WERI-Rb-1 (cell line): ENCODE data around the gene STK40.

Experiments
- DNase-seq: peaks from one replicate; pipeline ENCODE4 v3.0.0-alpha.2; 2020
- H3K27ac ChIP-seq: fragments of 250-450 bp; sonication (Bioruptor Pico); 2 replicates; pipeline ENCODE4 v1.5.1; 2020; ENCODE audit warnings: mild to moderate bottlenecking, moderate library complexity
- H3K27me3 ChIP-seq: fragments of 250-450 bp; sonication (Bioruptor Pico); 2 replicates; pipeline ENCODE4 v1.5.1; 2021; ENCODE audit warnings: mild to moderate bottlenecking, low read depth, moderate library complexity; ENCODE audit not compliant: insufficient read depth, severe bottlenecking
- H3K36me3 ChIP-seq: fragments of 250-450 bp; sonication (Bioruptor Pico); 2 replicates; pipeline ENCODE4 v1.5.1; 2020; ENCODE audit warnings: mild to moderate bottlenecking, moderate library complexity
- H3K4me3 ChIP-seq: 2 replicates; pipeline ENCODE4 v1.5.1; 2011; ENCODE audit warnings: low read depth, mild to moderate bottlenecking, control low read depth, low read length
- H3K9me3 ChIP-seq: fragments of 250-450 bp; sonication (Bioruptor Pico); 2 replicates; pipeline ENCODE4 v1.5.1; 2021; ENCODE audit warnings: mild to moderate bottlenecking, moderate library complexity; ENCODE audit not compliant: severe bottlenecking
- TF ChIP-seq, protein P1 (sequence below): IDR thresholded peaks from 2 replicates; pipeline ENCODE4 v1.5.1; 2011; ENCODE audit warnings: low read depth, mild to moderate bottlenecking, control low read depth, inconsistent platforms, low read length

The STK40 gene

DNA sequence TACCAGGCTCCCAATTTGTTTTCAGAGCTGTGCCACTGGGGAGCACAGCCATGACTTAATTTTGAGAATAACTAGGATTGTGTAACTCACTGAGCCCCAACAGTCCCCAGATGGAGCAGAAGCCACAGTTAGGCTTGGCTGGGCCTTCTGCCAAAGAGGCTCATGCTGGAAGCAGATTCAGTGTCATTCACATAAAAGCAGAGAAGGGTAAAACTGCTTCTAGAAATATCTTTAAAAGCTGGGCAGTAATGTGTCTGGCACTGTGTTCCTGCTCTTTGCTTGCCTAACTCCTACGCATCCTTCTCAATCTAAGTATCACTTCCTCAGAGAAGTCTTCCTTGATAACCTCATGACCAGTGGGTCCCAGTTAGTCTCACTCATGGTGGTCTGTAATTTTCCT is 20.3 kb downstream of the STK40 start:
- TF ChIP-seq, protein P1, sequence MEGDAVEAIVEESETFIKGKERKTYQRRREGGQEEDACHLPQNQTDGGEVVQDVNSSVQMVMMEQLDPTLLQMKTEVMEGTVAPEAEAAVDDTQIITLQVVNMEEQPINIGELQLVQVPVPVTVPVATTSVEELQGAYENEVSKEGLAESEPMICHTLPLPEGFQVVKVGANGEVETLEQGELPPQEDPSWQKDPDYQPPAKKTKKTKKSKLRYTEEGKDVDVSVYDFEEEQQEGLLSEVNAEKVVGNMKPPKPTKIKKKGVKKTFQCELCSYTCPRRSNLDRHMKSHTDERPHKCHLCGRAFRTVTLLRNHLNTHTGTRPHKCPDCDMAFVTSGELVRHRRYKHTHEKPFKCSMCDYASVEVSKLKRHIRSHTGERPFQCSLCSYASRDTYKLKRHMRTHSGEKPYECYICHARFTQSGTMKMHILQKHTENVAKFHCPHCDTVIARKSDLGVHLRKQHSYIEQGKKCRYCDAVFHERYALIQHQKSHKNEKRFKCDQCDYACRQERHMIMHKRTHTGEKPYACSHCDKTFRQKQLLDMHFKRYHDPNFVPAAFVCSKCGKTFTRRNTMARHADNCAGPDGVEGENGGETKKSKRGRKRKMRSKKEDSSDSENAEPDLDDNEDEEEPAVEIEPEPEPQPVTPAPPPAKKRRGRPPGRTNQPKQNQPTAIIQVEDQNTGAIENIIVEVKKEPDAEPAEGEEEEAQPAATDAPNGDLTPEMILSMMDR, result no peak
- Histone ChIP-seq H3K27me3 (no peaks in the 10 kb centered on the region), H3K27ac (peak overlapping the region; percentile 61), H3K9me3 (no peaks in the 10 kb centered on the region), H3K4me3 (no peak overlapping the region), H3K36me3 (peaks cover 29% of the 10 kb centered on the region)
- no peak for DNase-seq

DNA sequence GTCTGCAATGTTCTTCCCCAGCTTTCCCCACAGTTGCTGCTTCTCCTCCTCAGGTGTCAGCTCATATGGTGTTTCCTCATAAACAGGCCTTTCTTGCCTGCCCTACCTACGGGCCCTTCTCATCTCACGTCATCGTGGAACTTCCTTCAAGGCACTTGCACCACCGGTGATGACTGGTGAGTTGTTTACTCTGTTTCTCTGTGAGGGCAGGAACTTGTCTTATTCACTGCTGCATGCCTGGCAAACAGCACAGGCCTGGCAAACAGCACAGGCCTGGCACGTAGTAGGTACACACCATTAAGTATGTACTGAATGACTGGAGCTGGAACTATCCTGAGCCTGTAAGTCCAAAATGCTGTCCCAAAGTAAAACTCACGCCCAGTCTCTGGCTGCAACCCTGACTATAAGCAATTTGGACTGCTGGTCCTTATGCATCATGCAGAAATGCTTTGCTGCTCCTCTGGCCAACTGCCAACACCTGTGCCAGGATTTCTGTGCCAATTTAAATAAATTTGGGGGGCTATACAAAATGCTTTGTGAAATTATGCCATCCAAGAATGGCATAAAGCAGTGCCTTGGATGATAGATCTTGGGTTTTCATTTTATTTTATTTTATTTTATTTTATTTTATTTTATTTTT is 25.7 kb downstream of the STK40 start:
- Histone ChIP-seq H3K27me3 (no peaks in the 10 kb centered on the region), H3K9me3 (no peaks in the 10 kb centered on the region), H3K27ac (no peak overlapping the region), H3K36me3 (peaks cover 32% of the 10 kb centered on the region), H3K4me3 (no peak overlapping the region)
- TF ChIP-seq, protein P1, result no peak
- no peak for DNase-seq

DNA sequence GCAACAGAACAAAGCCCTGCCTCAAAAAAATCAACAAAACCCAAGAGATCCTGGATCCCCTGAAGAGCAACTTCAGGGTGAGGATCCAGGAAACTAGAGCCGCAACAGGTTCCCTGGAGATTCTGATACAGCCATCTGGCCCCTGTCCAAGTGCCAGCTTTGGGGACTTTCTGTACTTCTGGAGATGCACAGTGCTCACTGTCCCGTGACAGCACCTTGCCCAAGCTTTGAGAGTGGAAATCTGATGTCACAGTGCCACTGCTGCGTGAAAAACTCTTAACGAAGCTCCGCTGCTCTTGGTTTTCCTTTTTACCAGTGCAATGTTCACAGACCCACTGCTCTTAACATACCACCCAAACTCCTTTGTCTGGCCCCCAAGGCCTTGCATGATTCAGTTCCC is 26.3 kb downstream of the STK40 start:
- Histone ChIP-seq H3K27me3 (no peaks in the 10 kb centered on the region), H3K27ac (no peak overlapping the region), H3K9me3 (no peaks in the 10 kb centered on the region), H3K4me3 (no peak overlapping the region), H3K36me3 (peaks cover 36% of the 10 kb centered on the region)
- DNase-seq, result no peak
- TF ChIP-seq, protein P1, result no peak

DNA sequence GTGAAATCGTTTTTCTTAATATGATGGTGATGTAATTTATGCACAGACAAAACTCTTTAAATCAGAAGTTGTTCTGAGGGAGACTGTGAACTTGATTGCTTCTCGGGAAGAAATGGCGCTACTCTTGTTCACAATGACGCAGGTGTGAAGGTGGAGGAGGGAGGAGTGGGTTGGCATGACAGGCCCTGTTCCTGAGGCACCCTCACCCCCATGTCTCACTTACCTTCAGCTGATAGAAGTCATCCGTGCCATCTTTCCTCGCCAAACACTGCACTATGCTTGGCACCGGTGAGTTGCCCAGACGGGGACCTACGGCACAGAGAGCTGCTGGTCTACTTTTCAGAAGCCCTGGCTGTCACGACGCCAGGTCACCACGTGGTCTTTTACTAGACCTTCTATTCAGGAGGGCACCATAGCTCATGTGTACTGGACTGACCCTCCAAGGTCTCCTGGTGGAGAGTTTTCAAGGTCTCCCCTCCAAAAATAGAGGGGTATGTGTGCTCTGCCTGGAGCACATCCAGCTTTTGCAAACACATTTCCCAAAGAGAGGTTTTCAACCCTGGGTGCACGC is 27.1 kb downstream of the STK40 start:
- DNase-seq, result no peak
- peaks cover 42% of the 10 kb centered on the region for H3K36me3 ChIP-seq
- H3K9me3 ChIP-seq, result no peaks in the 10 kb centered on the region
- TF ChIP-seq, protein P1, result no peak
- H3K27ac ChIP-seq, result no peak overlapping the region
- no peaks in the 10 kb centered on the region for H3K27me3 ChIP-seq
- H3K4me3 ChIP-seq, result no peak overlapping the region

DNA sequence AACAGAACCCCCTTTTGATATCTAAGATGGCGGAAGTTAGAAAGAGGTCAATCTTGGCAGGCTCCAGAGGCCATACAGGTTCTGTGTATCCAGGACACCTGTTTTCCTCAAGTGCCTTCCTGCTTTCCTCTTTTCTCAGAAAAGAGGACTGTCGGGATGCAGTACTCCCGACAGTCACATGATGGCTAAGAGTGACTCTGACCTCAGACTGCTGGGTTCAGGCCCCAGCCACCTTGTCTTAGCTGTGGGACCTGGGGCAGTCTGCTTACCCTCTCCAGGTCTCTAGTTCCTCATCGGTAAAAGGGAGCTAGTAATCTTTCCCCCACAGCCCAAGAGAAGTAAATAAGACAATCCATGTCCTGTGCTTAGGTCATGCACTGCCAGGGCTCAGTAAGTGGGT is 29.9 kb downstream of the STK40 start:
- DNase-seq, result no peak
- Histone ChIP-seq H3K9me3 (no peaks in the 10 kb centered on the region), H3K27me3 (no peaks in the 10 kb centered on the region), H3K4me3 (no peak overlapping the region), H3K36me3 (peaks cover 32% of the 10 kb centered on the region), H3K27ac (no peak overlapping the region)
- TF ChIP-seq, protein P1, result 0 out of 2 replicates have a peak, but pooled peaks have one; percentile 7

DNA sequence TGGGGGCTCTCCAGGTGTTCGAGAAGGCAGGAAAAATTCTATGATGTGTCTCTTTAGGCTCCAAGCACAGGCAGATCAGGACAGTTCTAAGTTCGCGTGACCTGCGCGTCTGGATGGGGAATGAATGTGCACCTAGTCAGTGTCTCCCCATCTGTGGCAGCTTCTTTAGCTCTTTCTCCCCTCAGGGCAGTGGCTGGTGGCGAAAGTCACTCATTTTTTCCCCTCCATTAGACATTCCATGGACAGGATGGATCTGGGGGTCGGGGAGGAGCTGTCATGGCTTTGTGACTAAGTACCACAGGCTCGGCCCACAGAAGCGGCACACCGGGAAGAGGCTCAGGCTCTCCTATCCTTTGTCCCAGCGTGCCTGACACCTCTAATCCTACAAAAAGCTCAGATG is 31.2 kb downstream of the STK40 start:
- no peaks in the 10 kb centered on the region for H3K9me3 ChIP-seq
- no peak overlapping the region for H3K4me3 ChIP-seq
- no peak for DNase-seq
- TF ChIP-seq, protein P1, result no peak
- H3K27me3 ChIP-seq, result no peaks in the 10 kb centered on the region
- H3K36me3 ChIP-seq, result peaks cover 32% of the 10 kb centered on the region
- no peak overlapping the region for H3K27ac ChIP-seq
